Cardiac muscle cell (in vitro differentiated cells and primary cell): Measurements from ENCODE around the gene CUL1. TPM values are rescaled to one million over a fixed set of nuclear protein-coding genes. Genes with fewer than 3 reads are reported as not detected.

Experiments used
- DNase-seq, 2 donors: peaks; one replicate each; pipeline versions ENCODE4 v3.0.0 to v3.0.0-alpha.2; 2010 to 2017; ENCODE audit warnings: low read depth in 1 of 2, low spot score in 1 of 2
- H3K27ac ChIP-seq: fragments of 200-600 bp; sonication (generic); 2 replicates; pipeline ENCODE4 v1.5.1; 2016
- H3K27me3 ChIP-seq: fragments of 200-600 bp; sonication (generic); 2 replicates; pipeline ENCODE4 v1.6.0; 2016; ENCODE audit warnings: control low read depth
- H3K36me3 ChIP-seq: fragments of 200-600 bp; sonication (generic); 2 replicates; pipeline ENCODE4 v1.5.1; 2016; ENCODE audit warnings: control low read depth
- H3K4me1 ChIP-seq: fragments of 200-600 bp; sonication (generic); 2 replicates; pipeline ENCODE4 v1.8.1; 2017; ENCODE audit warnings: low read depth, mild to moderate bottlenecking, mixed run types
- H3K4me3 ChIP-seq: fragments of 200-600 bp; sonication (generic); 2 replicates; pipeline ENCODE4 v1.5.1; 2016; ENCODE audit warnings: mild to moderate bottlenecking
- H3K9me3 ChIP-seq: fragments of 200-600 bp; sonication (generic); 2 replicates; pipeline ENCODE4 v1.5.1; 2017; ENCODE audit warnings: low read depth, mild to moderate bottlenecking, control low read depth
- polyA plus RNA-seq: library from polyadenylated mRNA; unstranded; fragments of >200 nt; fragmentation: Nextera tagmentation; extraction: Ambion mirVana; gene quantifications from 2 replicates; pipeline ENCODE4 v1.2.1, GENCODE V29; 2016
- total RNA-seq: library from RNA; depleted of rRNA; stranded (reverse); fragments of >200 nt; gene quantifications from 2 replicates; pipeline ENCODE4 v1.2.3, GENCODE V29; 2016
- TF ChIP-seq, protein P1 (sequence below): IDR thresholded peaks from 2 replicates; pipeline ENCODE4 v1.5.1; 2012; ENCODE audit warnings: low read depth, mild to moderate bottlenecking, low read length

The CUL1 gene
- total and polyA plus RNA-seq, 2 experiments from 2014 or later = 58.8 to 71.6 TPM

DNA sequence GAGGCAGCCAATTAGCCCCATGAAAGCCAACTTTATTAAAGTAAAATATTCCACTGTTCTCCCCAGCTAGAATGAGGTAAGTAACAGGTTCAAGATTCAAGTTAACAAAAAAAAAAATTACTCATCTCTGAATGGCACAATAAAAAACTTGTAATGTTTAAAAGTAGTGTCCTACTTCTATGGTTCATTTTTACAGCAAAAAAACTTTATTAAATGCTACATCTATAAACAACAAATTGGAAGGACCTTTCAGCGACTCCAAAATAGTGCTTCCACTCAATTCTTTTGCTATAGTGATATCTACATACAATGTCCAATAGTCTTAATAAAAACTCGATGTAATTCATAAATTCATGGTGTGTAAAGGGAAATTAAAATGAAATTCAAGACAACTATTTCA, 126.2 kb downstream of the CUL1 start:
- Histone ChIP-seq H3K27me3 (no peaks in the 10 kb centered on the region), H3K4me3 (no peak overlapping the region), H3K27ac (no peak overlapping the region), H3K4me1 (peaks cover 11% of the 10 kb centered on the region), H3K36me3 (peaks cover 19% of the 10 kb centered on the region), H3K9me3 (no peaks in the 10 kb centered on the region)
- TF ChIP-seq, protein P1, sequence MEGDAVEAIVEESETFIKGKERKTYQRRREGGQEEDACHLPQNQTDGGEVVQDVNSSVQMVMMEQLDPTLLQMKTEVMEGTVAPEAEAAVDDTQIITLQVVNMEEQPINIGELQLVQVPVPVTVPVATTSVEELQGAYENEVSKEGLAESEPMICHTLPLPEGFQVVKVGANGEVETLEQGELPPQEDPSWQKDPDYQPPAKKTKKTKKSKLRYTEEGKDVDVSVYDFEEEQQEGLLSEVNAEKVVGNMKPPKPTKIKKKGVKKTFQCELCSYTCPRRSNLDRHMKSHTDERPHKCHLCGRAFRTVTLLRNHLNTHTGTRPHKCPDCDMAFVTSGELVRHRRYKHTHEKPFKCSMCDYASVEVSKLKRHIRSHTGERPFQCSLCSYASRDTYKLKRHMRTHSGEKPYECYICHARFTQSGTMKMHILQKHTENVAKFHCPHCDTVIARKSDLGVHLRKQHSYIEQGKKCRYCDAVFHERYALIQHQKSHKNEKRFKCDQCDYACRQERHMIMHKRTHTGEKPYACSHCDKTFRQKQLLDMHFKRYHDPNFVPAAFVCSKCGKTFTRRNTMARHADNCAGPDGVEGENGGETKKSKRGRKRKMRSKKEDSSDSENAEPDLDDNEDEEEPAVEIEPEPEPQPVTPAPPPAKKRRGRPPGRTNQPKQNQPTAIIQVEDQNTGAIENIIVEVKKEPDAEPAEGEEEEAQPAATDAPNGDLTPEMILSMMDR = no peak
- no peak for DNase-seq

DNA sequence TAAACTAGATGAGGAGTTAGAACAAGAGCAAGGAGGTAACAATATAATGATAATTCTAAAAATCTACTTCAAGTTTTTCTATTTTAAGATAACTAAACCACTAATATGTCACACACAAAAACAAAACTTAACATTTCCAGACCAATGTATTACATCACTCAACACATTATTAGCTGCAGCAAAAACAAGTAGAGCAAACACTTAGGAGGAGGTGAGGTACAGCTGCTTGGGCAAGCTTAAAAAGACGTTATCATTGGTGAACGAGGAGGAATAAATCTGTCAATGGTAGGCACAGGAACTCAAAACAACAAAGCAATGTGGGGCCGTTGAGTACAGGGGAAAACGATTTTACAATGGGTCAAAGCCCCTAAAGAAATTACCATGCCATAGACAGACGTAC, 126.6 kb downstream of the CUL1 start:
- TF ChIP-seq, protein P1 = no peak
- Histone ChIP-seq H3K4me3 (no peak overlapping the region), H3K9me3 (no peaks in the 10 kb centered on the region), H3K4me1 (peaks cover 10% of the 10 kb centered on the region), H3K27ac (no peak overlapping the region), H3K36me3 (peaks cover 21% of the 10 kb centered on the region), H3K27me3 (no peaks in the 10 kb centered on the region)
- DNase-seq = no peak

DNA sequence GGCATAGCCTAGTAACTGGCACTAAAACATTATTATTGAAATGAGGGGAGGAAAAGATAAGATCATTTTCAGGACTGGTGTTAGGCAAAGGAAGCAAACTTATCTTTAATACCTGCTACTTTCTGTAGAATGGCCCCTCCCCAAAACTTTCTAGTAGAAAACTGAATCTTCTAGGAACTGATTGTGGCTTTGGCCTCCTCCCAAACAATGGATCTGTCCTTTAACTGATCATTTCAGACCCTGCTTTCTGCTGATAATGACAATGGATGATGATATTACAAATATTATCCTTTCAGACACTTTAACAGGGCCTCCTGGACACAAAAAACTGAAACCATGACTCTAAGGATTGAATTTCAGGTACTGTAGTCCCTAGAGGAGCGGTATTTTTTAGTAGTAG, 130.3 kb downstream of the CUL1 start:
- Histone ChIP-seq H3K27me3 (no peaks in the 10 kb centered on the region), H3K4me3 (no peak overlapping the region), H3K27ac (peak overlapping the region; percentile 24), H3K36me3 (peaks cover 21% of the 10 kb centered on the region), H3K4me1 (no peaks in the 10 kb centered on the region), H3K9me3 (no peaks in the 10 kb centered on the region)
- TF ChIP-seq, protein P1 = no peak
- DNase-seq = no peak

DNA sequence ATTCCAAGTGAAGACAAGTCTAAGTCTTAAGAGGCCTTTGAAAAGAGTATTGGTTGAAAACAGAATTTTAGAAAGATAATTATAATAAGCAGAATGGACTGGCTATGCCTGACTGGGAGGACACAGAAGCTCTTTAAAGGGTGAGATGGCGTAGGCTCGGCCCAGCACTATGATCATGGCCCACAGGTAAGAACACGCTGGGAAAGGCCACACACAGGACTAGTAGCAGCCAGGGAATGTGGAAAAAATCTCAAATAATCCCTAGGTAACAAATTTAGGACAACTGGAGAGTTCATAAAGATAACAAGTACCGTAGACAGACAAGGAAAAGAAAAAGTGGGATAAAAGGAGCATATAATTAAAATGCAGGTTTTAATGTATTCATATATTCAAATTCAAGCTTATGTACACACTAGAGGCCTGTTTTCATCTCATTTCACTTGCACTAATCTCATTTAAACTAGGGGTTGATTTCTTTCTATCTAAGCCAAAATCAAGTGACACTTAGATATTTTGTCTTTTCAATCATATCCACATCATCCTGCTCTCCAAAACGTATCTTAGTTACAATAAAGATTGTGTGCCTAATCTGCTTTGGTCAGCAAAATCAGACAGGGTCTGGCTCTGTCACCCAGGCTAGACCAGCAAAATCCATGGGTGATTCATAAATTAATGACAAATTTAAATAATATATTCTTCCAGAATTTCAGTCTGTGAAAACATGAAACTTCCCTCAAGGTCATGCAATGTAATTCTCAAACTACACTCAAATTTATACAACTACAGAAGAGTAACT, 132.4 kb downstream of the CUL1 start:
- TF ChIP-seq, protein P1 = no peak
- no peak for DNase-seq
- Histone ChIP-seq H3K27ac (no peak overlapping the region), H3K9me3 (no peaks in the 10 kb centered on the region), H3K36me3 (peaks cover 15% of the 10 kb centered on the region), H3K4me1 (no peaks in the 10 kb centered on the region), H3K27me3 (no peaks in the 10 kb centered on the region), H3K4me3 (no peak overlapping the region)

DNA sequence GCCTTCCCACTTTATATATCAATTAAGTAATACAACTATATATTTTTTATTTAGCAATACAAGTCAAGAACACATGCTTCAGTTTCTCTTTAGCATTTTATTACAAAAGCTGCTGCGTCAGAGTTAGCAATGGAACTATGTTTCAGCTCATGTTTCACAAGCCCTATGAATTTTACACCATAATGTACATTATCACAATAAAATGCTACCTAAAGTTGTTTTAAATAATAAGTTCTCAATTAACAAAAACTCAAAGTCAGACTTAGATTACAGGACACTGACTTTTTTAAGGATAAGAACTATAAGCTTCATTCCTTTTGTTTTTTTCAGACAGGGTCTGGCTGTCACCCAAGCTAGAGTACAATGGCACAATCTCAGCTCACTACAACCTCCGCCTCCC, 133.1 kb downstream of the CUL1 start:
- no peaks in the 10 kb centered on the region for H3K4me1 ChIP-seq
- no peak overlapping the region for H3K27ac ChIP-seq
- peaks cover 9% of the 10 kb centered on the region for H3K36me3 ChIP-seq
- no peak for DNase-seq
- TF ChIP-seq, protein P1 = no peak
- H3K4me3 ChIP-seq = no peak overlapping the region
- no peaks in the 10 kb centered on the region for H3K9me3 ChIP-seq
- H3K27me3 ChIP-seq = no peaks in the 10 kb centered on the region
